T-helper 1 cell treated with Interleukin-12 subunit alpha and Interleukin-12 subunit beta and Interleukin-4 antibody, amounts not matched to agents 30 μg/mL and 1 μg/mL, for 36 hours (primary cell): ENCODE results near the gene TMEM41A.
"Not testable (repeated sequence)": the region's sequence is repeated elsewhere in the genome, so short reads cannot be mapped to it uniquely, and the experiment has no call there.

Experiments
- H3K27ac Mint-ChIP-seq: one replicate; pipeline ENCODE4 v1.8.0; 2021; ENCODE audit warnings: mild to moderate bottlenecking, mixed read lengths
- H3K27me3 Mint-ChIP-seq: one replicate; pipeline ENCODE4 v1.8.0; 2021; ENCODE audit warnings: low read depth, mixed read lengths
- H3K36me3 Mint-ChIP-seq: one replicate; pipeline ENCODE4 v1.8.0; 2021; ENCODE audit warnings: low read depth, mixed read lengths
- H3K4me1 Mint-ChIP-seq: one replicate; pipeline ENCODE4 v1.8.0; 2021; ENCODE audit warnings: low read depth, mixed read lengths
- H3K4me3 Mint-ChIP-seq: one replicate; pipeline ENCODE4 v1.8.0; 2021; ENCODE audit warnings: mild to moderate bottlenecking, moderate library complexity, mixed read lengths
- H3K9me3 Mint-ChIP-seq: one replicate; pipeline ENCODE4 v1.8.0; 2021; ENCODE audit warnings: mixed read lengths

TMEM41A gene

GRCh38 chr3:185508335-185508991 lies 9.6 kb upstream of the TMEM41A start:
- H3K4me1 Mint-ChIP-seq: no peaks in the 10 kb centered on the region
- H3K27ac Mint-ChIP-seq: no peak overlapping the region

GRCh38 chr3:185507883-185508282 lies 9.0 kb upstream of the TMEM41A start:
- Mint-ChIP-seq H3K4me3 (no peak overlapping the region), H3K27ac (no peak overlapping the region)

More at GRCh38 chr3:185508335-185508991, 9.6 kb upstream of the TMEM41A start:
- H3K9me3 Mint-ChIP-seq: no peaks in the 10 kb centered on the region
- H3K27me3 Mint-ChIP-seq: peaks cover 7% of the 10 kb centered on the region
- no peaks in the 10 kb centered on the region for H3K36me3 Mint-ChIP-seq
- no peak overlapping the region for H3K4me3 Mint-ChIP-seq

GRCh38 chr3:185504636-185505035 lies 5.8 kb upstream of the TMEM41A start:
- H3K36me3 Mint-ChIP-seq: no peaks in the 10 kb centered on the region
- no peaks in the 10 kb centered on the region for H3K4me1 Mint-ChIP-seq
- H3K27ac Mint-ChIP-seq: no peak overlapping the region
- no peaks in the 10 kb centered on the region for H3K9me3 Mint-ChIP-seq
- H3K4me3 Mint-ChIP-seq: no peak overlapping the region
- peaks cover 9% of the 10 kb centered on the region for H3K27me3 Mint-ChIP-seq

More at GRCh38 chr3:185507883-185508282, 9.0 kb upstream of the TMEM41A start:
- peaks cover 7% of the 10 kb centered on the region for H3K27me3 Mint-ChIP-seq
- no peaks in the 10 kb centered on the region for H3K9me3 Mint-ChIP-seq
- no peaks in the 10 kb centered on the region for H3K36me3 Mint-ChIP-seq
- no peaks in the 10 kb centered on the region for H3K4me1 Mint-ChIP-seq

- Mint-ChIP-seq H3K36me3 (peaks cover 2% of the 10 kb centered on the region), H3K9me3 (no peaks in the 10 kb centered on the region), H3K4me1 (peaks cover 6% of the 10 kb centered on the region), H3K27me3 (peaks cover 9% of the 10 kb centered on the region), H3K27ac (no peak overlapping the region), H3K4me3 (no peak overlapping the region)
Observed at GRCh38 chr3:185503521-185503920, 4.7 kb upstream of the TMEM41A start.

- no peaks in the 10 kb centered on the region for H3K9me3 Mint-ChIP-seq
- peaks cover 9% of the 10 kb centered on the region for H3K27me3 Mint-ChIP-seq
- no peak overlapping the region for H3K27ac Mint-ChIP-seq
- H3K4me3 Mint-ChIP-seq: no peak overlapping the region
- peaks cover 6% of the 10 kb centered on the region for H3K4me1 Mint-ChIP-seq
- peaks cover 2% of the 10 kb centered on the region for H3K36me3 Mint-ChIP-seq
Observed at GRCh38 chr3:185502987-185503386, 4.2 kb upstream of the TMEM41A start.

- Mint-ChIP-seq H3K27ac (no peak overlapping the region), H3K9me3 (no peaks in the 10 kb centered on the region), H3K4me3 (no peak overlapping the region), H3K36me3 (peaks cover 32% of the 10 kb centered on the region), H3K27me3 (no peaks in the 10 kb centered on the region), H3K4me1 (peaks cover 7% of the 10 kb centered on the region)
Observed at GRCh38 chr3:185490241-185490640, 8.6 kb downstream of the TMEM41A start.

- Mint-ChIP-seq H3K9me3 (no peaks in the 10 kb centered on the region), H3K27me3 (no peaks in the 10 kb centered on the region), H3K27ac (no peak overlapping the region), H3K4me1 (peaks cover 7% of the 10 kb centered on the region), H3K36me3 (peaks cover 27% of the 10 kb centered on the region), H3K4me3 (no peak overlapping the region)
Observed at GRCh38 chr3:185489462-185489861, 9.4 kb downstream of the TMEM41A start.

- Mint-ChIP-seq H3K27me3 (no peaks in the 10 kb centered on the region), H3K4me1 (peaks cover 7% of the 10 kb centered on the region), H3K9me3 (no peaks in the 10 kb centered on the region), H3K36me3 (peaks cover 19% of the 10 kb centered on the region), H3K4me3 (no peak overlapping the region), H3K27ac (no peak overlapping the region)
Observed at GRCh38 chr3:185488465-185488864, 10.4 kb downstream of the TMEM41A start.

GRCh38 chr3:185486394-185486793 lies 12.4 kb downstream of the TMEM41A start:
- Mint-ChIP-seq H3K36me3 (peaks cover 28% of the 10 kb centered on the region), H3K27me3 (no peaks in the 10 kb centered on the region), H3K9me3 (peaks cover 3% of the 10 kb centered on the region), H3K4me1 (peaks cover 7% of the 10 kb centered on the region), H3K4me3 (no peak overlapping the region), H3K27ac (no peak overlapping the region)

GRCh38 chr3:185484296-185484695 lies 14.5 kb downstream of the TMEM41A start:
- Mint-ChIP-seq H3K36me3 (peaks cover 28% of the 10 kb centered on the region), H3K4me1 (peaks cover 10% of the 10 kb centered on the region), H3K27ac (no peak overlapping the region), H3K4me3 (no peak overlapping the region), H3K27me3 (no peaks in the 10 kb centered on the region), H3K9me3 (peaks cover 11% of the 10 kb centered on the region)

GRCh38 chr3:185479373-185479945 lies 19.4 kb downstream of the TMEM41A start:
- Mint-ChIP-seq H3K27ac (no peak overlapping the region), H3K36me3 (peaks cover 30% of the 10 kb centered on the region), H3K4me1 (peaks cover 10% of the 10 kb centered on the region), H3K27me3 (no peaks in the 10 kb centered on the region), H3K4me3 (no peak overlapping the region), H3K9me3 (peaks cover 11% of the 10 kb centered on the region)

GRCh38 chr3:185477316-185477715 lies 21.5 kb downstream of the TMEM41A start:
- H3K4me3 Mint-ChIP-seq: no peak overlapping the region
- H3K4me1 Mint-ChIP-seq: peaks cover 4% of the 10 kb centered on the region
- H3K27ac Mint-ChIP-seq: no peak overlapping the region
- no peaks in the 10 kb centered on the region for H3K27me3 Mint-ChIP-seq
- H3K36me3 Mint-ChIP-seq: peaks cover 28% of the 10 kb centered on the region
- H3K9me3 Mint-ChIP-seq: peaks cover 8% of the 10 kb centered on the region

- H3K27ac Mint-ChIP-seq, H3K4me3 Mint-ChIP-seq, H3K4me1 Mint-ChIP-seq, H3K27me3 Mint-ChIP-seq, H3K9me3 Mint-ChIP-seq: not testable (repeated sequence)
- H3K36me3 Mint-ChIP-seq: peaks cover 15% of the 10 kb centered on the region
Observed at GRCh38 chr3:185474922-185475321, 23.9 kb downstream of the TMEM41A start.

GRCh38 chr3:185473290-185473815 lies 25.5 kb downstream of the TMEM41A start:
- Mint-ChIP-seq H3K27me3 (no peaks in the 10 kb centered on the region), H3K27ac (no peak overlapping the region), H3K4me3 (no peak overlapping the region), H3K36me3 (peaks cover 15% of the 10 kb centered on the region), H3K9me3 (no peaks in the 10 kb centered on the region), H3K4me1 (no peaks in the 10 kb centered on the region)

GRCh38 chr3:185470323-185470722 lies 28.5 kb downstream of the TMEM41A start:
- Mint-ChIP-seq H3K9me3 (no peaks in the 10 kb centered on the region), H3K4me3 (no peak overlapping the region), H3K4me1 (no peaks in the 10 kb centered on the region), H3K27me3 (no peaks in the 10 kb centered on the region), H3K27ac (no peak overlapping the region), H3K36me3 (peaks cover 8% of the 10 kb centered on the region)
